GM19240 (cell line): ENCODE data around the gene EHMT1.
"Not testable (repeated sequence)": the region's sequence is repeated elsewhere in the genome, so short reads cannot be mapped to it uniquely, and the experiment has no call there.

Experiments used
- DNase-seq: peaks from one replicate; pipeline ENCODE4 v3.0.0; 2011; ENCODE audit warnings: low spot score; ENCODE audit not compliant: insufficient read length

EHMT1 gene

GRCh38 chr9:137734181-137734580 is 115.4 kb downstream of the EHMT1 start:
- DNase-seq = no peak

DNA sequence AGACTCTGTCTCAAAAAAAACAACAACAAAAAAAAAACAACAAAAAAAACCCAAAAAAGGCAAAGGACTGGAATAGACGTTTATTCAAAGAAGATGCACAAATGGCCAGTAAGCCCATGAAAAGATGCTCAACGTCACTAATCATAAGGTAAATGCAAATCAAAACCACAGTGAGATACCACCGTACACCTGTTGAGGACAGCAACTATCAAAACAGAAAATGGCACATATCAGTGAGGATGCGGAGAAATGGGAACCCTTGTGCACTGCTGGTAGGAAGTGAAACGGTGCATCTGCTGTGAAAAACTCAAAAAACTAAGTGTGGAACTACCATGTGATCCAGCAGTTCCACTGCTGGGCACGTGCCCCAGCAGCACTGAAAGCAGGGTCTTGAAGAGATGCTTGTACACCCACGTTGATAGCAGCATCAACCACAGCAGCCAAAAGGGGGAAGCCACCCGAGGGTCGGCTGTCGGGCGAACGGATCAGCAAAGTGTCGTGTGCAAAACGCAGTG is 119.4 kb downstream of the EHMT1 start:
- not testable (repeated sequence) for DNase-seq

DNA sequence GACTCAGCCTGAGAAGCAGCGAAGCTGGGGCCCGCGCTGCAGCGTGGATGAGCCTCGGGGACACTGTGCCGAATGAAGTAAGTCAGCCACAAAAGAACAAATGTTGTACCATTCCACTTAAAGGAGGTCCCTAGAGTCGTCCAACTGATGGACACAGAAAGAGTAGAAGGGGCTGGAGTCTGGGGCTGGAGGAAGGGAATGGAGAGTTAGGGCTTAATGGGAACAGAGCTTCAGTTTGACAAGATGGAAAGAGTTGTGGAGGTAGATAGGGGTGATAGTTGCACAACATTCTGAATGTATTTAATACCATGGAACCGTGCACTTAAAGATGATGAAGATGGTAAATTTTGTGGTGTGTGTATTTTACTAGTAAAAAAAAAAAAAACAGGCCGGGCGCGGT is 119.9 kb downstream of the EHMT1 start:
- no peak for DNase-seq

- DNase-seq = no peak
Measured at GRCh38 chr9:137739371-137740309, 120.8 kb downstream of the EHMT1 start.

DNA sequence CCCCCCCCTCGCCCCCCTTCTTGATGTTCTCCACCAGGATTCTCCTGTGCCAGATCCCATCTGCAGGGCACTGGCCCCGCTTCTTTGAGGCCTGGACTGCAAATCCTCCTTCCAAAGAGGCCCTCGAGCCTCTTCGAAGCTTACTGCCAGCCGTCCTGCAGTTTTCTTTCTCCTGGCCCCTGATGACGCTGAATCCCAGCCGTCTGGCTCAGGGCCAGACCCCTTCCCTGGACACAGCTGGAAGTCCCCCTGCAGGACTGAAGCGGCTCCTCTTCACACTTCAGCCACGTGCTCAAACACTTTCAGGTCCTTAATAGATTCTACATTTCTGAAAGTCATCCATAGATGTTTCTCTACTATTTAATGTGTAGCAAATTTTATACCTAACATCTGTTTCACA is 121.5 kb downstream of the EHMT1 start:
- no peak for DNase-seq

DNA sequence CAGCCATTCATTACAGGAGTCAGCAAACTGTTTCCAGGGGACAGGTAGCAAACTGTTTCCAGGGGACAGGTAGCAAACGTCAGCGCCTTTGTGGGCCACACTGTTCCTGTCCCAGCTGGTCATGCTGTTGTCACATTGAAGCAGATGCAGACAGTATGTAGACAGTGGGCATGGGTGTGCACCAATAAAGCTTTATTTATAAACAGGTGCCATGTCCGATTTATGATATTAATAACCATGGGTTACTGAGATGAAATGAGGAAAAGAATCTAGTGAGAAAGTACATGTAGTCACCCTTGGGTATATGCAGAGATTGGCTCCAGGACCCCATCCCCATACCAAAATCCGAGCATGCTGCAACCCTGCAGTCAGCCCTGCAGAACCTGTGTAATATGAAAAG is 122.5 kb downstream of the EHMT1 start:
- no peak for DNase-seq

GRCh38 chr9:137742698-137743097 is 123.9 kb downstream of the EHMT1 start:
- DNase-seq = no peak

- DNase-seq = no peak
Measured at GRCh38 chr9:137743695-137744094, 124.9 kb downstream of the EHMT1 start.

- DNase-seq = no peak
Measured at GRCh38 chr9:137744632-137745183, 125.9 kb downstream of the EHMT1 start.

GRCh38 chr9:137745541-137745991 is 126.8 kb downstream of the EHMT1 start:
- peak; percentile 41 for DNase-seq

DNA sequence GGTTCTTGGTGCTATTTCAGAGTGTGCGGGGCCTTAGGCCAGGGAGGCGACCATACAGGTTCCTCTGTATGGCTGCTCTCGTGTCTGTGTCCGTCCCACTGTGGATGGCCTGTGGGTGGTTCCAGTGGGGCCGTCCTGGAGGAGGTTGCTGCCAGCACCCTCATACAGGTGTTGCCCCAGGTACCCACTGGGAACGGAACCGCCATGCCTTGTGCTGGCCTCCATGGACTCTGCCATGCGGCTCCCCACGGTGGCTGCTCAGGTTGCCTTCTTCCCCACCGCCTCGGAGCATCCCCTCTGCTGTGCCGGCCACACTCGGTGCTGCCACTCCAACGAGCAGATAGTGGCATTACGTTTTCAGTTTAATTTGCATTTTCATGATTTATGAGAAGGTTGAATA is 129.5 kb downstream of the EHMT1 start:
- no peak for DNase-seq

DNA sequence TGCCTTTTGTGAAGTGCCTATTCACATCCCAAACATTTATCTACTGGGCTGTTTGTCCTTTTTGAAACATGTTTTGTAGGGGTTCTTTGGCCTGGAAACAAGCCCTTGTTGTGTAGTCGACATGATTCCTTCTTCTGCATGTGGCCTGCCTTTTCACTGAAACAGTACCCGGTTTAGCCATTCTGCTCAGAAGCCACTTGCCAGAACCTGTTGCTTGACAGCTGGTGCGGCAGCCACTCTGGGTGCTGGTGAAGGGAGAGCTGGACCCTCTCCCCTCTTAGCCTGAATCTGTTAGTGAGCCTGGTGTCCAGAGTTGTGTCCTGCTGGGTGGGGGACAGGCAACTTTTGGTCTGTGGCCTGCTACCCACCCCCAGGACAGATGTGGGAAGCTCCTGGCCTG is 129.9 kb downstream of the EHMT1 start:
- no peak for DNase-seq

DNA sequence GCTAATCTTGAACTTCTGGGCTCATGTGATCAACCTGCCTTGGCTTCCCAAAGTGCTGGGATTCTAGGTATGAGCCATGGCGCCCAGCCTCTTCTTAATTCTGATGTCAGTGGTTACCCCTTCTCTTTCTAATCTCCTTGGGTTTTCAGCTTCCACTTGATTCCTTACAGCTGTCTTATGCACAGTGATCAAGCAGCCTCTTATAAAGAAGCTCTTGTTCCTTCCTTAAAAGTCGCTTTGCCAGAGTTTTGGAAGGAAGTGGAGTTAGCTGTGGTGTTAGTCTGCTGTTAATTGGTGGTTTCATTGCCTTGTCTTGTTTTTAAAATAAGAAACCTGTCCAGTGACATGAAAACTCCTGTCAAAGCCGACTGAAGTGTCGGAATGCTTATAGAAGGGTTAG is 130.7 kb downstream of the EHMT1 start:
- DNase-seq = no peak

GRCh38 chr9:137750007-137750406 is 131.2 kb downstream of the EHMT1 start:
- no peak for DNase-seq

DNA sequence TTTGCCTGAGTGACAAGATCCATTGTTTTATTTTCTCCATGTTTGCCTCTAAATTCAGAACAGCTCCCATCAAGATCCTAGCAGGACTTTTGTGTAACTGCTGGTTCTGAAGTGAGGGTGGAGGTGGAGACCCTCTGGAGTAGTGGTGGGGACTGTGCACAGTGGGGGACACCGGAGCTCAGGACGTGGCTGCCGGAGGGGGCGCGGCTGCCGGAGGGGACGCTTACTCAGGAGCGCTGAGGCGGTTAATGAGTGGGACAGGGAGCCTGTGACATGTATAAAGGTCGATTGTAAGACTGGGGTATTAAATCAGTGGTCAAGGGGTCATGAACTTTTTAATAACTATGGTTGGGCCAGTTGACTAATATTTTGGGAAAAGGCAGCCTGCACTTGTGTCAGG is 131.8 kb downstream of the EHMT1 start:
- DNase-seq = no peak

DNA sequence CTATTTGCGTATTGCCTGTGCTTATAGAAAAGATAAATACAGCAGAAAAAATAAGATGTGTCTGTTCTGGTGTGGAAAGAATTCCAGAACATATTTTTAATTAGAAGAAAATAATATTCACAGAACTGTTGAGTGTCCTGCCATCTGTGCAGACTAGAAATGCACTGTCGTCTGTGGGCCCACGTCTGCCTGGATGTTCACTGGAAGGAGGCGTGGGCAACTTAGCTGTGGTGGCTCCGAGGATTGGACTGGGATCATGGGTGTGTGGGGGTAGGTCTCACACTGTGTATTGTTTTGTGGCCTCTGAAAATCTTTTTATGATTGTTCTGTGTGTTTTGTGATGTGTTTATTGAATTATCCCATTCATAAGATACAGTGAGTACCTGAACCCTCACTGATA is 132.8 kb downstream of the EHMT1 start:
- DNase-seq = no peak

DNA sequence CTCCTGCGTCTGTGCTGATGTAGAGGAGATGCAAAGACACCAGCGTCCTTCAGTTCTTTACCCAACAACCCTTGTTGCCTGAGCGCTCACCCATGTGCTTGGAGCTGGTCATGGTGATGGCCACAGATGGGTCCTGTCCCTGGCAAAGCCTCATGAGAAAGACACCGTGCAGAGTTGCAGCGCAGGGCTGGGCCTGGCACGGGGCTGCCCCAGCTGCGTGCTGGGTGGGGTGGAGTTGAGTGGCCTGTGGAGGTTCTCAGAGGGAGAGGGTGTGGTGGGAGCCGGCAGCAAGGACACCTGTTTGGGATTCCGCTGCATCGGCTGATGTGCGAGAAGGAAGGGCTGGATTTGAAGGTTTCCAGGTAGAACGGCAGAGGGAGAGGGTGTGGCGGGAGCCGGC is 133.6 kb downstream of the EHMT1 start:
- no peak for DNase-seq

DNA sequence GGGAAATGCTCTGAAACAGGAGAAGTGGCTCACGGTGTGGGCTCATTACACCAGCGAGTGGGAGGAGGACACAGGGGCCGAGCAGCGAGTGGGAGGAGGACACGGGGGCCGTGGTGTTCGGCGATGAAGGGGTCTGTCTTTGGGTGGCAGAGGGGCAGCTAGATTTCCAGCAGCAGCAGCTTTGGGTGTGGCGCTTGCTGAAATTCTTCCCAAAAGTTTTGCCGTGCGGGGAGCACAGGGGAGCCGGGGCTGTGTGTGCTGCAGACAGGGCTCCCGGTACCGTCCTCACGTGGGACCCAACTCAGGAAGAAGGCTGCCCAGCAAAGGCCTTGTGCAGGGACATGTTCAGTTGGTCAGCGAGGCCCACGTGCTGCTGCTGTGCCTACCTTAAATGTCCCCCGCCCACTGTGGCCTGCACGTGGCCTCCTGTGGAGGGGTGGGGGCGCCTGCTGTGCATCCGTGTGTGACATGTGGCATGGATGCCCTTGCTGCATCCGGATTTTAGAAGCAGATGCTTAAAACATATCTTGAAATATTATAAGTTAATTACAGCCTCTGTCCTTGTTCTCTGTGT is 134.5 kb downstream of the EHMT1 start:
- DNase-seq = no peak

- no peak for DNase-seq
Measured at GRCh38 chr9:137755261-137755927, 136.6 kb downstream of the EHMT1 start.

- DNase-seq = no peak
Measured at GRCh38 chr9:137756045-137756744, 137.4 kb downstream of the EHMT1 start.

DNA sequence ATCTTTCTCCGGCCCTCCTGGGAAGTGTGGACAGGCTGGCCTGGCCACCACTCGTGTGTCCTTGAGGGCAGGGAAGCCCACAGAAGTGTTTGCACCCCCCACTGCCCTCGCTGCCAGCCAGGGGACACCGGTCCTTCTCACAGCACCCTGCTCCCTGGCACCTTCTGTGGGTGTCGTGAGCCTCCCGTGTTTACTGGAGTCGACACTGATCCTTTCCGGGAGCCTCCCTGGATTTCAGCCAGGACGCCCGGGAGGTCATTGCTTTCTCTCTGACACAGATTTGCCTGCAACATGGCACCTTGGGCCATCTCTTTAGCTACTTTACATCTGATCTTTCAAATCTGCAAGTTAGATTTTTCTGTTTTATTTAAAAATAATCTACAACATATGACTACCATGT is 138.3 kb downstream of the EHMT1 start:
- DNase-seq = no peak
